ENCODE data around the gene ADI1.

DNA sequence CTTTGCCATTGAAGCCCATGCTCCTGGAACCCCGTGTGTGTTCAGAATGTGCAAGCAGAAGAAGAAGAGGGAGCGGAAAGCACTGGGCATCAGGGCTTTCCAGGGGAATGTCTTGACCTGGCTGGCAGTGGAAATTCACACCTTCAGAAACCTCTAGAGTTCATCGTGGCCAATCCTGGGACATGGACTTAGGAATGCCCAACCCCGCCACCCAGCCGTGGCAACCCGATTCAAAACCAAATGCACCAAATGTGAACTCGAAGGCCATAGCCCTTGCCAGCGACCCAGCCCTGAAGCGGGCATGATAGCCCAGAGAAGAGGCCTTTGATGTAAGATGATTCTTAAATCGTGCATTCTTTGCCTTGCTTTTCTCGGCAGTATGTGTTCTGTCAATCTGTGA is 69.4 kb downstream of the ADI1 start:
- no peak for TF ChIP-seq EZH2 (IDR thresholded peaks at IDR 0.05; ENCODE audit: insufficient read depth, poor library complexity, severe bottlenecking)
- no peak for TF ChIP-seq EZH2phosphoT487 (IDR thresholded peaks at IDR 0.05; ENCODE audit: insufficient read depth, low read depth)
